ENCODE results near the gene ZFPM1. TPM values are rescaled to one million over a fixed set of nuclear protein-coding genes. Genes with fewer than 3 reads are reported as not detected.

The ZFPM1 gene
- total RNA-seq, 3 donors from 2014 or later (not counting 1 experiment from before 2014, with no cell fraction given), result 56.3 to 71.0 (median 64.6) TPM

DNA sequence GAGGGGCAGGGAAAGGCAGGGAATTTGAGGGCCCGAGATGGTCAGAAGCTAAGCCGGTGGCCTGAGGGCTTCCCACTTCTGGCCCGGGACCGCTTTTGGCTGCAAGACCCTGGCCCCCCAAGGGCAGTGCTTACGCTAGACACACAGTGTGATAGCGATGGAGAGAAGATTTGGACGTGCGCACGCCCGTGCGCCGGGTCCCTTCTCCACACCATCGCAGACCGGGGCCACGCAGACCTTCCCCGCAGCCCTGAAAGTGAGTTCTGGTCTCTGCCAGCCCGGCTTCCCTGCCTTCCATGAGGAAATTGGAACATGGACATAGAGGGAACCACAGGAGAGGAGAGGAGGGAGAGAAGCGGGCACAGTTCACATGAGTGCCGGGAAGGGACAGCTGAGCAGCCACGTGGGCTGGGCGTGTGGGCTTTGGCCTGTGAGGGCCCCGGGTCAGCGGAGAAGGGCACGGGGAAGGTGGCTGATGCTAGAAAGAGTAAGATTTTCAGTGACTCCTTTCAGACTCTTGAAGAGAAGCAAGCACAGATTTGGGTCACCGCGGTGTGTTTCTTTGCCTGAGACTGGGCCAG is 23.8 kb downstream of the ZFPM1 start:
- H3K4me1 ChIP-seq (ENCODE audit: control insufficient read depth, insufficient read depth, low read length), result peaks cover 100% of the 10 kb centered on the region
- H3K27me3 Mint-ChIP-seq (ENCODE audit: low read depth in 2 of 2), result no peaks in the 10 kb centered on the region
- H3K9me3 Mint-ChIP-seq, result no peaks in the 10 kb centered on the region
- no peaks in the 10 kb centered on the region for H3K9me3 ChIP-seq (ENCODE audit: control insufficient read depth, insufficient read depth, low read length)
- 94% methylated on average over 26 of the region's 26 CpGs for WGBS (ENCODE audit: insufficient coverage)
- no peaks in the 10 kb centered on the region for H3K27me3 ChIP-seq (ENCODE audit: control insufficient read depth, insufficient read depth, low read length)
- no peaks in the 10 kb centered on the region for H3K36me3 Mint-ChIP-seq
- ATAC-seq (no peak), DNase-seq (no peak)
- no peak overlapping the region for H3K4me3 ChIP-seq (ENCODE audit: low read length)
- peaks cover 47 to 78% of the 10 kb centered on the region in 2 donors for H3K4me1 Mint-ChIP-seq
- TF ChIP-seq, protein P1, sequence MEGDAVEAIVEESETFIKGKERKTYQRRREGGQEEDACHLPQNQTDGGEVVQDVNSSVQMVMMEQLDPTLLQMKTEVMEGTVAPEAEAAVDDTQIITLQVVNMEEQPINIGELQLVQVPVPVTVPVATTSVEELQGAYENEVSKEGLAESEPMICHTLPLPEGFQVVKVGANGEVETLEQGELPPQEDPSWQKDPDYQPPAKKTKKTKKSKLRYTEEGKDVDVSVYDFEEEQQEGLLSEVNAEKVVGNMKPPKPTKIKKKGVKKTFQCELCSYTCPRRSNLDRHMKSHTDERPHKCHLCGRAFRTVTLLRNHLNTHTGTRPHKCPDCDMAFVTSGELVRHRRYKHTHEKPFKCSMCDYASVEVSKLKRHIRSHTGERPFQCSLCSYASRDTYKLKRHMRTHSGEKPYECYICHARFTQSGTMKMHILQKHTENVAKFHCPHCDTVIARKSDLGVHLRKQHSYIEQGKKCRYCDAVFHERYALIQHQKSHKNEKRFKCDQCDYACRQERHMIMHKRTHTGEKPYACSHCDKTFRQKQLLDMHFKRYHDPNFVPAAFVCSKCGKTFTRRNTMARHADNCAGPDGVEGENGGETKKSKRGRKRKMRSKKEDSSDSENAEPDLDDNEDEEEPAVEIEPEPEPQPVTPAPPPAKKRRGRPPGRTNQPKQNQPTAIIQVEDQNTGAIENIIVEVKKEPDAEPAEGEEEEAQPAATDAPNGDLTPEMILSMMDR (IDR thresholded peaks at IDR 0.05), result no peak
- H3K27ac ChIP-seq (ENCODE audit: low read length), result no peak overlapping the region
- intact Hi-C loops (cut with micrococcal nuclease), result no loop called here
- peak overlapping the region; percentile 81 for H3K4me3 Mint-ChIP-seq
- H3K36me3 ChIP-seq (ENCODE audit: control insufficient read depth, insufficient read depth, low read length), result no peaks in the 10 kb centered on the region
- H3K27ac Mint-ChIP-seq, result peak overlapping the region; percentile 83 to 92

DNA sequence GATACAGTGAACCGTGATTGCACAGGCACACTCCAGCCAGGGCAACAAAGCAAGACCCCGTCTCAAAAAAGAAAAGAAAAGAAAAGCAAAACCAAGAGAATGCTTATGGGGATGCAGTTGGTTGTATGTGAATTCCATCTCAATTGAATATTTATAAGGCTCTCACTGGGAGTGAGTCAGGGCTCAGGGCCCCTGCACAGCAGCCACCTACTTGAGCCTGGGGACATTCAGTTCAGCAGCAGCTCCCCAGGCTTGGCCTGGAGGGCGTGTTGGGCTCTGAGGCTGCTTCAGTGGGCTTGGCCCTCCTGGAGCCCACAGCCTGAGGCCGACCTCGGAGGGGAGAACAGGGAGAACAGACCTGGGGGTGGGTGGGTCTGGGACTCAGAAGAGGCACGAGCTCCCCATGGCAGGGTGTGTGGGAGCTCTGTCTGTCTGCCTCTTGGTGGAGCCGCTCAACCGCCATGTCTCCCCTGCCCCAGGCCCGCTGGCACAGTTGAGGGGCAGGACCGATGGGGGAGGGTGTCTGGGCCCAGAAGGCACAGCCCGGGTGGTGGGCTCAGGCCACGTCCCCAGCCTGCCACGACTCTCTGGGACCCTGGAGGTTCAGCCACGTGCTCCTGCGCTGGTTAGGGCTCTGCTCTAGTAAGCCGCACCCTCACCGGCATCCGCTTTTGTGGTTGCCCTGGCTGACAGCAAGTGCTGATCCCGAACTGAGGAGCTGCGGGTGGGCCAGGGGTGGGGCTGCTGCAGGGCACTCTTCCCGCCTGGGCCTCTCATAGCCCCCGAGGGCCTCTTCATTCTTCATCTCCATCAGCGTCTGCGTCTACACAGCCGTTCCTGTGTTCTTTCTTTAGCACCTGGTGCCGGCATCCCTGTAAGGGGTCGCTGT is 24.8 kb downstream of the ZFPM1 start:
- H3K9me3 ChIP-seq (ENCODE audit: control insufficient read depth, insufficient read depth, low read length), result no peaks in the 10 kb centered on the region
- Mint-ChIP-seq H3K9me3 (no peaks in the 10 kb centered on the region), H3K4me3 (peak overlapping the region; percentile 81), H3K4me1 (peaks cover 43 to 81% of the 10 kb centered on the region in 2 donors), H3K36me3 (no peaks in the 10 kb centered on the region), H3K27ac (peak overlapping the region; percentile 83 to 92), H3K27me3 (ENCODE audit: low read depth in 2 of 2) (no peaks in the 10 kb centered on the region)
- DNase-seq (peak in 1 of 2 donors; percentile 67), ATAC-seq (peak; percentile 10 to 41 (median 34))
- H3K36me3 ChIP-seq (ENCODE audit: control insufficient read depth, insufficient read depth, low read length), result no peaks in the 10 kb centered on the region
- WGBS (ENCODE audit: insufficient coverage), result 33% methylated on average over 27 of the region's 27 CpGs
- TF ChIP-seq, protein P1 (IDR thresholded peaks at IDR 0.05), result no peak
- no peak overlapping the region for H3K4me3 ChIP-seq (ENCODE audit: low read length)
- peaks cover 100% of the 10 kb centered on the region for H3K4me1 ChIP-seq (ENCODE audit: control insufficient read depth, insufficient read depth, low read length)
- H3K27me3 ChIP-seq (ENCODE audit: control insufficient read depth, insufficient read depth, low read length), result no peaks in the 10 kb centered on the region
- no peak overlapping the region for H3K27ac ChIP-seq (ENCODE audit: low read length)
- intact Hi-C loops (cut with micrococcal nuclease), result no loop called here

DNA sequence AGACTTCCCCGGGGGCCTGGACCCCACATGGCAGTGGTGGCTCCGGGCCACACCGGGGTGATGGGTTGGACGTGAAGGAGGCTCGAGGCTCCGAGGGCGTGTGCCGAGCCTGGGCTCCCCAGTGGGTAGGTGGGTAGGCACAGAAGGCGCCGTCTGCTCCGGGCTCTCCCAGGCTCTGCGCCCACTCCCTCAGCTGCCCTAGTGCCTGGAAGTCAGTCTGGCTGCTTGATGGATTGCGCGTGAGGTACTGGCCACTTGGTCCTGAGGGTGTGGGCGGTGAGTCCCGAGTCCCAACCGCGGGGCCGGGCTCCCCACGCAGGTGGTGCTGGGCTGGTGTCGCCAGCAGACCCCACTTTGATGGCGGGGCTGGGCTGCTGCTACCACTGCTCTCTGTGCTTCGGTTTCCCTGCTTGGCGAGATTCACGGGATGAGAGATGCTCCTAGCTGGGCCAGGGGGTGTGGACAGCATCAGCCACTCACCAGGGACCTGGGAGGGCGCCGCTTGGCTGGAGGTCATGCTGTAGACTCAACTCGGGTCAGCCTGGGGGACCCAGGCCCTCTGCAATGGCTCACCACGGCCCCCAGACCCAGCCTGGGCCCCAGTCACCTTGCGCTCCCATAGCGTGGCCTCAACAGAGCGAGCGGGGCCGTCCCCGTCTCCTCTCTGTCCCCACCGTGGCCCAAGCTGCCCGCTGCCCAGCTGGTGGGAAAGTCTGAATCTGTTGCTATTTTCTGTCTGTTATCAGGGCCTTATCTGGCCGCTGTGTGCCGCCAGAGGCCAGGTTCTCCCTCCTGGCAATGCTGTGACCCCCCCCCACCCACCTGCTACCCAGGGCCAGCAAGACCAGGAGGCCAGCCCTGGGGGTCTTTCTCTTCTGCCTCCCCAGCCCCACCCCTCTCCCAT is 26.1 kb downstream of the ZFPM1 start:
- TF ChIP-seq, protein P1 (IDR thresholded peaks at IDR 0.05), result no peak
- peak overlapping the region; percentile 64 for H3K27ac ChIP-seq (ENCODE audit: low read length)
- DNase-seq (no peak), ATAC-seq (peak; percentile 11 to 23 (median 15))
- 70% methylated on average over 39 of the region's 39 CpGs for WGBS (ENCODE audit: insufficient coverage)
- H3K36me3 ChIP-seq (ENCODE audit: control insufficient read depth, insufficient read depth, low read length), result peaks cover 2% of the 10 kb centered on the region
- intact Hi-C loops (cut with micrococcal nuclease), result no loop called here
- Mint-ChIP-seq H3K9me3 (no peaks in the 10 kb centered on the region), H3K4me3 (peak overlapping the region; percentile 70), H3K4me1 (peaks cover 50 to 87% of the 10 kb centered on the region in 2 donors), H3K36me3 (no peaks in the 10 kb centered on the region), H3K27me3 (ENCODE audit: low read depth in 2 of 2) (no peaks in the 10 kb centered on the region), H3K27ac (peak overlapping the region; percentile 76 to 92)
- no peaks in the 10 kb centered on the region for H3K27me3 ChIP-seq (ENCODE audit: control insufficient read depth, insufficient read depth, low read length)
- H3K4me3 ChIP-seq (ENCODE audit: low read length), result no peak overlapping the region
- H3K9me3 ChIP-seq (ENCODE audit: control insufficient read depth, insufficient read depth, low read length), result no peaks in the 10 kb centered on the region
- peaks cover 90% of the 10 kb centered on the region for H3K4me1 ChIP-seq (ENCODE audit: control insufficient read depth, insufficient read depth, low read length)

Data from natural killer cell (primary cell).